H54 (cell line): Measurements from ENCODE around the gene GPR55.

ENCODE experiments used
- DNase-seq: peaks from one replicate; pipeline ENCODE4 v3.0.0; 2011; ENCODE audit warnings: low spot score, mixed read lengths; ENCODE audit not compliant: insufficient read length
- FAIRE-seq: peaks from 3 replicates; lab custom pipeline; 2011; peaks lifted over from hg19 to GRCh38; lab: Jason Lieb, UNC
- POLR2A ChIP-seq: IDR thresholded peaks from 2 replicates; pipeline ENCODE4 v1.6.1; 2011; ENCODE audit warnings: low read depth, mild to moderate bottlenecking, low read length

GPR55 gene

GRCh38 chr2:230875347-230876315 is 49.4 kb downstream of the GPR55 start:
- DNase-seq (no peak), FAIRE-seq (no peak)
- no peak for TF ChIP-seq POLR2A

GRCh38 chr2:230874876-230875275 is 50.2 kb downstream of the GPR55 start:
- no peak for FAIRE-seq
- no peak for DNase-seq
- TF ChIP-seq POLR2A, result no peak

GRCh38 chr2:230874456-230874855 is 50.6 kb downstream of the GPR55 start:
- DNase-seq (no peak), FAIRE-seq (no peak)
- TF ChIP-seq POLR2A, result no peak

GRCh38 chr2:230873661-230874401 is 51.2 kb downstream of the GPR55 start:
- TF ChIP-seq POLR2A, result no peak
- FAIRE-seq, result no peak
- DNase-seq, result no peak

- no peak for TF ChIP-seq POLR2A
Observed at GRCh38 chr2:230872968-230873660, 51.9 kb downstream of the GPR55 start.

GRCh38 chr2:230872151-230872967 is 52.7 kb downstream of the GPR55 start:
- FAIRE-seq (no peak), DNase-seq (no peak)
- TF ChIP-seq POLR2A, result no peak

More at GRCh38 chr2:230872968-230873660, 51.9 kb downstream of the GPR55 start:
- DNase-seq (no peak), FAIRE-seq (no peak)

- DNase-seq (no peak), FAIRE-seq (no peak)
- TF ChIP-seq POLR2A, result no peak
Observed at GRCh38 chr2:230871361-230872150, 53.5 kb downstream of the GPR55 start.

- no peak for TF ChIP-seq POLR2A
- no peak for FAIRE-seq
Observed at GRCh38 chr2:230870544-230871360, 54.3 kb downstream of the GPR55 start.

GRCh38 chr2:230869914-230870543 is 55.0 kb downstream of the GPR55 start:
- FAIRE-seq, result no peak
- TF ChIP-seq POLR2A, result no peak
- DNase-seq, result no peak

More at GRCh38 chr2:230870544-230871360, 54.3 kb downstream of the GPR55 start:
- DNase-seq, result no peak

- DNase-seq, result no peak
- no peak for FAIRE-seq
- TF ChIP-seq POLR2A, result no peak
Observed at GRCh38 chr2:230868947-230869913, 55.8 kb downstream of the GPR55 start.
